ENCODE measurements around the gene GPC5. TPM values are rescaled to one million over a fixed set of nuclear protein-coding genes. Genes with fewer than 3 reads are reported as not detected.

GPC5 gene
- total and polyA plus RNA-seq, 2 donors: 0.06 to 5.0 TPM

GRCh38 chr13:91450913-91451312 is 52.5 kb downstream of the GPC5 start:
- WGBS: 76% methylated on average over 2 of the region's 2 CpGs
- Histone ChIP-seq H3K27ac (ENCODE audit: low read depth) (no peak overlapping the region), H3K4me1 (ENCODE audit: insufficient read depth) (no peaks in the 10 kb centered on the region), H3K36me3 (ENCODE audit: insufficient read depth) (no peaks in the 10 kb centered on the region), H3K4me3 (ENCODE audit: low read depth, low read length) (no peak overlapping the region)
- no peak for DNase-seq (ENCODE audit: extremely low spot score)

GRCh38 chr13:91454666-91455065 is 56.2 kb downstream of the GPC5 start:
- Histone ChIP-seq H3K4me1 (ENCODE audit: insufficient read depth) (no peaks in the 10 kb centered on the region), H3K27ac (ENCODE audit: low read depth) (no peak overlapping the region), H3K36me3 (ENCODE audit: insufficient read depth) (no peaks in the 10 kb centered on the region), H3K4me3 (ENCODE audit: low read depth, low read length) (no peak overlapping the region)
- DNase-seq (ENCODE audit: extremely low spot score): no peak
- WGBS: 69% methylated on average over 1 of the region's 1 CpG

- DNase-seq (ENCODE audit: extremely low spot score): no peak
- WGBS: 88% methylated on average over 2 of the region's 2 CpGs
- H3K4me1 ChIP-seq (ENCODE audit: insufficient read depth): no peaks in the 10 kb centered on the region
- H3K4me3 ChIP-seq (ENCODE audit: low read depth, low read length): no peak overlapping the region
- H3K36me3 ChIP-seq (ENCODE audit: insufficient read depth): no peaks in the 10 kb centered on the region
- H3K27ac ChIP-seq (ENCODE audit: low read depth): no peak overlapping the region
Measured at GRCh38 chr13:91456837-91457236, 58.4 kb downstream of the GPC5 start.

GRCh38 chr13:91459485-91459884 is 61.1 kb downstream of the GPC5 start:
- H3K27ac ChIP-seq (ENCODE audit: low read depth): no peak overlapping the region
- DNase-seq (ENCODE audit: extremely low spot score): no peak
- H3K4me3 ChIP-seq (ENCODE audit: low read depth, low read length): no peak overlapping the region
- no peaks in the 10 kb centered on the region for H3K4me1 ChIP-seq (ENCODE audit: insufficient read depth)
- H3K36me3 ChIP-seq (ENCODE audit: insufficient read depth): no peaks in the 10 kb centered on the region

GRCh38 chr13:91464336-91464735 is 65.9 kb downstream of the GPC5 start:
- Histone ChIP-seq H3K27ac (ENCODE audit: low read depth) (no peak overlapping the region), H3K36me3 (ENCODE audit: insufficient read depth) (no peaks in the 10 kb centered on the region), H3K4me3 (ENCODE audit: low read depth, low read length) (no peak overlapping the region), H3K4me1 (ENCODE audit: insufficient read depth) (no peaks in the 10 kb centered on the region)
- 81% methylated on average over 5 of the region's 5 CpGs for WGBS
- no peak for DNase-seq (ENCODE audit: extremely low spot score)

GRCh38 chr13:91467236-91467635 is 68.8 kb downstream of the GPC5 start:
- H3K36me3 ChIP-seq (ENCODE audit: insufficient read depth): no peaks in the 10 kb centered on the region
- DNase-seq (ENCODE audit: extremely low spot score): no peak
- H3K4me1 ChIP-seq (ENCODE audit: insufficient read depth): no peaks in the 10 kb centered on the region
- H3K27ac ChIP-seq (ENCODE audit: low read depth): no peak overlapping the region
- H3K4me3 ChIP-seq (ENCODE audit: low read depth, low read length): no peak overlapping the region
- 70% methylated on average over 3 of the region's 3 CpGs for WGBS

- WGBS: 83% methylated on average over 2 of the region's 2 CpGs
- Histone ChIP-seq H3K36me3 (ENCODE audit: insufficient read depth) (no peaks in the 10 kb centered on the region), H3K27ac (ENCODE audit: low read depth) (no peak overlapping the region), H3K4me3 (ENCODE audit: low read depth, low read length) (no peak overlapping the region), H3K4me1 (ENCODE audit: insufficient read depth) (no peaks in the 10 kb centered on the region)
- no peak for DNase-seq (ENCODE audit: extremely low spot score)
Measured at GRCh38 chr13:91468301-91468700, 69.9 kb downstream of the GPC5 start.

- WGBS: 67% methylated on average over 4 of the region's 4 CpGs
Measured at GRCh38 chr13:91470084-91470621, 71.7 kb downstream of the GPC5 start.

GRCh38 chr13:91470681-91471080 is 72.3 kb downstream of the GPC5 start:
- no peak overlapping the region for H3K4me3 ChIP-seq (ENCODE audit: low read depth, low read length)
- H3K4me1 ChIP-seq (ENCODE audit: insufficient read depth): no peaks in the 10 kb centered on the region
- H3K36me3 ChIP-seq (ENCODE audit: insufficient read depth): no peaks in the 10 kb centered on the region
- no peak overlapping the region for H3K27ac ChIP-seq (ENCODE audit: low read depth)
- WGBS: 81% methylated on average over 3 of the region's 3 CpGs
- no peak for DNase-seq (ENCODE audit: extremely low spot score)

More at GRCh38 chr13:91470084-91470621, 71.7 kb downstream of the GPC5 start:
- DNase-seq (ENCODE audit: extremely low spot score): no peak
- Histone ChIP-seq H3K4me3 (ENCODE audit: low read depth, low read length) (no peak overlapping the region), H3K36me3 (ENCODE audit: insufficient read depth) (no peaks in the 10 kb centered on the region), H3K27ac (ENCODE audit: low read depth) (no peak overlapping the region), H3K4me1 (ENCODE audit: insufficient read depth) (no peaks in the 10 kb centered on the region)

GRCh38 chr13:91482427-91482826 is 84.0 kb downstream of the GPC5 start:
- no peak for DNase-seq (ENCODE audit: extremely low spot score)
- 45% methylated on average over 5 of the region's 5 CpGs for WGBS
- H3K27ac ChIP-seq (ENCODE audit: low read depth): no peak overlapping the region
- H3K4me3 ChIP-seq (ENCODE audit: low read depth, low read length): no peak overlapping the region
- no peaks in the 10 kb centered on the region for H3K36me3 ChIP-seq (ENCODE audit: insufficient read depth)
- no peaks in the 10 kb centered on the region for H3K4me1 ChIP-seq (ENCODE audit: insufficient read depth)

GRCh38 chr13:91491980-91492379 is 93.6 kb downstream of the GPC5 start:
- Histone ChIP-seq H3K4me1 (ENCODE audit: insufficient read depth) (no peaks in the 10 kb centered on the region), H3K4me3 (ENCODE audit: low read depth, low read length) (no peak overlapping the region), H3K36me3 (ENCODE audit: insufficient read depth) (no peaks in the 10 kb centered on the region), H3K27ac (ENCODE audit: low read depth) (no peak overlapping the region)
- 53% methylated on average over 2 of the region's 2 CpGs for WGBS
- no peak for DNase-seq (ENCODE audit: extremely low spot score)

GRCh38 chr13:91493442-91493841 is 95.0 kb downstream of the GPC5 start:
- 86% methylated on average over 5 of the region's 5 CpGs for WGBS
- Histone ChIP-seq H3K4me1 (ENCODE audit: insufficient read depth) (no peaks in the 10 kb centered on the region), H3K36me3 (ENCODE audit: insufficient read depth) (no peaks in the 10 kb centered on the region), H3K4me3 (ENCODE audit: low read depth, low read length) (no peak overlapping the region), H3K27ac (ENCODE audit: low read depth) (no peak overlapping the region)
- no peak for DNase-seq (ENCODE audit: extremely low spot score)

- Histone ChIP-seq H3K27ac (ENCODE audit: low read depth) (no peak overlapping the region), H3K4me1 (ENCODE audit: insufficient read depth) (no peaks in the 10 kb centered on the region), H3K4me3 (ENCODE audit: low read depth, low read length) (no peak overlapping the region), H3K36me3 (ENCODE audit: insufficient read depth) (no peaks in the 10 kb centered on the region)
- 89% methylated on average over 5 of the region's 5 CpGs for WGBS
- DNase-seq (ENCODE audit: extremely low spot score): no peak
Measured at GRCh38 chr13:91498298-91498697, 99.9 kb downstream of the GPC5 start.

GRCh38 chr13:91504216-91504615 is 105.8 kb downstream of the GPC5 start:
- H3K4me3 ChIP-seq (ENCODE audit: low read depth, low read length): no peak overlapping the region
- H3K27ac ChIP-seq (ENCODE audit: low read depth): no peak overlapping the region
- DNase-seq (ENCODE audit: extremely low spot score): no peak
- WGBS: 84% methylated on average over 2 of the region's 2 CpGs
- H3K36me3 ChIP-seq (ENCODE audit: insufficient read depth): no peaks in the 10 kb centered on the region
- H3K4me1 ChIP-seq (ENCODE audit: insufficient read depth): no peaks in the 10 kb centered on the region

- no peaks in the 10 kb centered on the region for H3K4me1 ChIP-seq (ENCODE audit: insufficient read depth)
- no peak overlapping the region for H3K27ac ChIP-seq (ENCODE audit: low read depth)
- no peak for DNase-seq (ENCODE audit: extremely low spot score)
- H3K4me3 ChIP-seq (ENCODE audit: low read depth, low read length): no peak overlapping the region
- H3K36me3 ChIP-seq (ENCODE audit: insufficient read depth): no peaks in the 10 kb centered on the region
Measured at GRCh38 chr13:91506759-91507158, 108.3 kb downstream of the GPC5 start.
